HEK293 (cell line): ENCODE measurements around the gene TSPAN9.

Source experiments
- CTCF ChIA-PET: fragments of 350-600 bp; formaldehyde crosslinking; extraction: SDS; loops from one replicate; lab custom pipeline; 2021; ENCODE audit warnings: antibody characterized with exemption; lab: Yijun Ruan, JAX
- POLR2A ChIA-PET: fragments of 300-600 bp; formaldehyde crosslinking; extraction: SDS; loops from one replicate; lab custom pipeline; 2020; ENCODE audit warnings: antibody characterized with exemption, inconsistent platforms; lab: Yijun Ruan, JAX
- H3K27ac ChIP-seq: fragments of 200-500 bp; sonication (Bioruptor generic); 2 replicates; pipeline ENCODE4 v1.5.1; 2014; ENCODE audit warnings: low read depth, low read length, control low read depth, inconsistent platforms; ENCODE audit errors: extremely low read depth
- H3K36me3 ChIP-seq, 2 experiments: fragments of 200-500 bp in 1 of 2; sonication (Bioruptor generic) in 1 of 2; 1 replicate in 1 of 2; 2 replicates in 1 of 2; pipeline ENCODE4 v1.5.1; 2014 to 2017; ENCODE audit warnings: inconsistent platforms in 2 of 2, low read length in 2 of 2; ENCODE audit not compliant: control insufficient read depth in 2 of 2, insufficient read depth in 1 of 2
- H3K4me1 ChIP-seq: fragments of 200-500 bp; sonication (Bioruptor generic); 2 replicates; pipeline ENCODE4 v1.5.1; 2014; ENCODE audit warnings: mild to moderate bottlenecking, low read length, inconsistent platforms; ENCODE audit not compliant: control insufficient read depth, insufficient read depth
- H3K4me3 ChIP-seq: 2 replicates; pipeline ENCODE4 v1.5.1; 2011; ENCODE audit warnings: low read depth, mild to moderate bottlenecking, control low read depth, low read length, moderate library complexity
- H3K9me3 ChIP-seq: fragments of 200-500 bp; sonication (Bioruptor generic); 2 replicates; pipeline ENCODE4 v1.5.1; 2014; ENCODE audit warnings: low read depth, low read length, inconsistent platforms; ENCODE audit not compliant: control insufficient read depth, insufficient read depth
- GLI2 ChIP-seq: fragments of 450-650 bp; formaldehyde crosslinking; IDR thresholded peaks from 2 replicates; pipeline ENCODE4; 2017; ENCODE audit warnings: missing biosample characterization, missing genetic modification characterization, low read depth, borderline replicate concordance
- KLF16 ChIP-seq: fragments of 450-650 bp; formaldehyde crosslinking; IDR thresholded peaks from 2 replicates; pipeline ENCODE4 v1.5.1; 2017; ENCODE audit warnings: missing biosample characterization, missing genetic modification characterization
- MZF1 ChIP-seq: fragments of 450-650 bp; formaldehyde crosslinking; IDR thresholded peaks from 2 replicates; pipeline ENCODE4 v1.5.1; 2017; ENCODE audit warnings: missing biosample characterization, missing genetic modification characterization, borderline replicate concordance
- PRDM10 ChIP-seq: fragments of 450-650 bp; formaldehyde crosslinking; IDR thresholded peaks from 2 replicates; pipeline ENCODE4 v1.5.1; 2016; ENCODE audit warnings: missing biosample characterization, missing genetic modification characterization
- SALL2 ChIP-seq: fragments of 450-650 bp; formaldehyde crosslinking; IDR thresholded peaks from 2 replicates; pipeline ENCODE4 v1.5.0; 2017; ENCODE audit warnings: missing biosample characterization, mild to moderate bottlenecking, missing genetic modification characterization, borderline replicate concordance
- WT1 ChIP-seq: fragments of 450-650 bp; formaldehyde crosslinking; IDR thresholded peaks from 2 replicates; pipeline ENCODE4 v1.5.1; 2016; ENCODE audit warnings: missing biosample characterization, missing genetic modification characterization
- ZBTB20 ChIP-seq: fragments of 450-650 bp; formaldehyde crosslinking; IDR thresholded peaks from 2 replicates; pipeline ENCODE4 v1.5.1; 2016; ENCODE audit warnings: missing biosample characterization, missing genetic modification characterization
- ZNF140 ChIP-seq: fragments of 450-650 bp; formaldehyde crosslinking; IDR thresholded peaks from 2 replicates; pipeline ENCODE4 v1.5.1; 2016; ENCODE audit warnings: missing biosample characterization, missing genetic modification characterization
- ZNF23 ChIP-seq: fragments of 450-650 bp; formaldehyde crosslinking; IDR thresholded peaks from 2 replicates; pipeline ENCODE4 v1.5.1; 2016; ENCODE audit warnings: missing biosample characterization, missing genetic modification characterization, borderline replicate concordance
- ZNF280C ChIP-seq: fragments of 450-650 bp; formaldehyde crosslinking; IDR thresholded peaks from 2 replicates; pipeline ENCODE4 v1.5.1; 2016; ENCODE audit warnings: missing biosample characterization, missing genetic modification characterization
- ZNF354C ChIP-seq: fragments of 450-650 bp; formaldehyde crosslinking; IDR thresholded peaks from 2 replicates; pipeline ENCODE4 v1.5.1; 2016; ENCODE audit warnings: missing biosample characterization, missing genetic modification characterization, low read depth, borderline replicate concordance
- ZNF521 ChIP-seq: fragments of 450-650 bp; formaldehyde crosslinking; IDR thresholded peaks from 2 replicates; pipeline ENCODE4 v1.5.1; 2017; ENCODE audit warnings: missing biosample characterization, mild to moderate bottlenecking, missing genetic modification characterization
- ZNF544 ChIP-seq: fragments of 450-650 bp; formaldehyde crosslinking; IDR thresholded peaks from 2 replicates; pipeline ENCODE4 v1.5.0; 2017; ENCODE audit warnings: missing biosample characterization, missing genetic modification characterization
- ZNF596 ChIP-seq: fragments of 450-650 bp; IDR thresholded peaks from 2 replicates; pipeline ENCODE4 v1.5.0; 2018; ENCODE audit warnings: missing biosample characterization, mild to moderate bottlenecking, missing genetic modification characterization, moderate library complexity
- ZNF664 ChIP-seq: fragments of 450-650 bp; formaldehyde crosslinking; IDR thresholded peaks from 2 replicates; pipeline ENCODE4 v1.5.1; 2016; ENCODE audit warnings: missing biosample characterization, missing genetic modification characterization
- ZNF701 ChIP-seq: fragments of 450-650 bp; formaldehyde crosslinking; IDR thresholded peaks from 2 replicates; pipeline ENCODE4 v1.5.1; 2016; ENCODE audit warnings: missing biosample characterization, missing genetic modification characterization
- ZNF792 ChIP-seq: fragments of 450-650 bp; formaldehyde crosslinking; IDR thresholded peaks from 2 replicates; pipeline ENCODE4 v1.5.1; 2016; ENCODE audit warnings: missing biosample characterization, missing genetic modification characterization
- TF ChIP-seq, protein P1 (sequence below): fragments of 450-650 bp; formaldehyde crosslinking; IDR thresholded peaks from 2 replicates; pipeline ENCODE4 v1.5.1; 2016; ENCODE audit warnings: missing biosample characterization, missing genetic modification characterization
- TF ChIP-seq, protein P2 (sequence below): fragments of 450-650 bp; formaldehyde crosslinking; IDR thresholded peaks from 2 replicates; pipeline ENCODE4 v1.5.1; 2016; ENCODE audit warnings: missing biosample characterization, missing genetic modification characterization, low read depth

The TSPAN9 gene

DNA sequence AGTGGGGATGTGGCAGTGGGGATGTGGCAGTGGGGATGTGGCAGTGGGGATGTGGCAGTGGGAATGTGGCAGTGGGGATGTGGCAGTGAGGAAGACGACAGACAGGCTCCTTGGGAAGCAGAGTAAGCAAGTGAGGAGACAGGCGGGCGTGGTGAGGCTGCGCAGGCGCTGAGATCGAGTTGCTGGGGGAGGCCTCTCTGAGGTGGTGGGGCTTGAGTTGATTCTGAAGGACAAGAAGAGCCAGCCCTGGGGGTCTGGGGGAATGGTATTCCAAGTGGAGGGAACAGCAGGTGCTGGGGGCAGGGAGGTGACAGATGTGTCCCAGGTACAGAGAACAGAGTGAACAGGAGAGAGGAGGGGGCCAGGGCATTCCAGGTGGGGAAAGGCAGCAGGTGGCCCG lies 33.8 kb upstream of the TSPAN9 start (continued):
- TF ChIP-seq, protein P1, sequence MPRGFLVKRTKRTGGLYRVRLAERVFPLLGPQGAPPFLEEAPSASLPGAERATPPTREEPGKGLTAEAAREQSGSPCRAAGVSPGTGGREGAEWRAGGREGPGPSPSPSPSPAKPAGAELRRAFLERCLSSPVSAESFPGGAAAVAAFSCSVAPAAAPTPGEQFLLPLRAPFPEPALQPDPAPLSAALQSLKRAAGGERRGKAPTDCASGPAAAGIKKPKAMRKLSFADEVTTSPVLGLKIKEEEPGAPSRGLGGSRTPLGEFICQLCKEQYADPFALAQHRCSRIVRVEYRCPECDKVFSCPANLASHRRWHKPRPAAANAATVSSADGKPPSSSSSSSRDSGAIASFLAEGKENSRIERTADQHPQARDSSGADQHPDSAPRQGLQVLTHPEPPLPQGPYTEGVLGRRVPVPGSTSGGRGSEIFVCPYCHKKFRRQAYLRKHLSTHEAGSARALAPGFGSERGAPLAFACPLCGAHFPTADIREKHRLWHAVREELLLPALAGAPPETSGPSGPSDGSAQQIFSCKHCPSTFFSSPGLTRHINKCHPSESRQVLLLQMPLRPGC = no peak
- no peak for TF ChIP-seq PRDM10 (tag by site-specific recombination)
- TF ChIP-seq ZNF23 (tag by site-specific recombination) = no peak
- no peak for TF ChIP-seq MZF1 (tag by site-specific recombination)
- TF ChIP-seq ZNF664 (tag by site-specific recombination) = no peak
- TF ChIP-seq ZNF140 (tag by site-specific recombination) = no peak
- no peak for TF ChIP-seq ZBTB20 (tag by site-specific recombination)

GRCh38 chr12:3044141-3044630 lies 33.0 kb upstream of the TSPAN9 start:
- POLR2A ChIA-PET = no interaction called here
- Histone ChIP-seq H3K9me3 (no peaks in the 10 kb centered on the region), H3K4me1 (no peaks in the 10 kb centered on the region), H3K27ac (no peak overlapping the region), H3K4me3 (no peak overlapping the region), H3K36me3 (peaks cover 0 to 10% of the 10 kb centered on the region in 2 experiments; a peak in 1 of 3 replicates)
- TF ChIP-seq ZNF521 (tag by site-specific recombination) = no peak
- no peak for TF ChIP-seq WT1
- no peak for TF ChIP-seq GLI2 (tag by site-specific recombination)
- no peak for TF ChIP-seq ZNF701 (tag by site-specific recombination)
- no peak for TF ChIP-seq ZNF544 (tag by site-specific recombination)
- no peak for TF ChIP-seq ZNF596
- TF ChIP-seq, protein P2, sequence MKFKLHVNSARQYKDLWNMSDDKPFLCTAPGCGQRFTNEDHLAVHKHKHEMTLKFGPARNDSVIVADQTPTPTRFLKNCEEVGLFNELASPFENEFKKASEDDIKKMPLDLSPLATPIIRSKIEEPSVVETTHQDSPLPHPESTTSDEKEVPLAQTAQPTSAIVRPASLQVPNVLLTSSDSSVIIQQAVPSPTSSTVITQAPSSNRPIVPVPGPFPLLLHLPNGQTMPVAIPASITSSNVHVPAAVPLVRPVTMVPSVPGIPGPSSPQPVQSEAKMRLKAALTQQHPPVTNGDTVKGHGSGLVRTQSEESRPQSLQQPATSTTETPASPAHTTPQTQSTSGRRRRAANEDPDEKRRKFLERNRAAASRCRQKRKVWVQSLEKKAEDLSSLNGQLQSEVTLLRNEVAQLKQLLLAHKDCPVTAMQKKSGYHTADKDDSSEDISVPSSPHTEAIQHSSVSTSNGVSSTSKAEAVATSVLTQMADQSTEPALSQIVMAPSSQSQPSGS (tag by site-specific recombination) = no peak
- TF ChIP-seq KLF16 (tag by site-specific recombination) = no peak
- no peak for TF ChIP-seq ZNF280C
- TF ChIP-seq ZNF354C (tag by site-specific recombination) = no peak
- TF ChIP-seq SALL2 (tag by site-specific recombination) = no peak
- no peak for TF ChIP-seq ZNF792 (tag by site-specific recombination)
- CTCF ChIA-PET = interaction anchor here (0.6 to 0.9 kb wide), 2 partner anchors 17 to 29 kb away, joined by 3 to 5 read pairs; no protein-coding TSS in a partner anchor
